Astrocyte (in vitro differentiated cells and primary cell): ENCODE results near the gene ALCAM. TPM values are rescaled to one million over a fixed set of nuclear protein-coding genes. Genes with fewer than 3 reads are reported as not detected.
A peak's percentile ranks its signal among the peaks of the same experiment; 100 is the strongest.

Source experiments
- DNase-seq: peaks from one replicate; pipeline ENCODE4 v3.0.0-alpha.2; 2010; ENCODE audit warnings: low read depth
- FAIRE-seq: peaks from 2 replicates; lab custom pipeline; 2011; peaks lifted over from hg19 to GRCh38; lab: Jason Lieb, UNC
- H2AFZ ChIP-seq: 2 replicates; pipeline ENCODE4 v1.6.0; 2012; ENCODE audit warnings: low read depth, low read length, inconsistent platforms
- H3K27ac ChIP-seq: 2 replicates; pipeline ENCODE4 v1.5.1; 2011; ENCODE audit warnings: low read depth, low read length, inconsistent platforms
- H3K27me3 ChIP-seq: 2 replicates; pipeline ENCODE4 v1.6.0; 2011; ENCODE audit warnings: low read length, inconsistent platforms; ENCODE audit not compliant: insufficient read depth
- H3K36me3 ChIP-seq: 2 replicates; pipeline ENCODE4 v1.5.1; 2011; ENCODE audit warnings: low read length, inconsistent platforms; ENCODE audit not compliant: insufficient read depth
- H3K4me1 ChIP-seq: 2 replicates; pipeline ENCODE4 v1.5.1; 2011; ENCODE audit warnings: low read length, inconsistent platforms; ENCODE audit not compliant: insufficient read depth
- H3K4me2 ChIP-seq: 2 replicates; pipeline ENCODE4 v1.6.0; 2012; ENCODE audit warnings: low read length, inconsistent platforms
- H3K4me3 ChIP-seq: 2 replicates; pipeline ENCODE4 v1.5.1; 2011; ENCODE audit warnings: low read depth, mild to moderate bottlenecking, low read length, inconsistent platforms; ENCODE audit not compliant: insufficient read depth
- H3K79me2 ChIP-seq: 2 replicates; pipeline ENCODE4 v1.6.0; 2012; ENCODE audit warnings: mild to moderate bottlenecking, low read length, inconsistent platforms; ENCODE audit not compliant: insufficient read depth
- H3K9ac ChIP-seq: 2 replicates; pipeline ENCODE4 v1.6.0; 2012; ENCODE audit warnings: mild to moderate bottlenecking, low read length, inconsistent platforms
- H3K9me3 ChIP-seq: 2 replicates; pipeline ENCODE4 v1.5.1; 2012; ENCODE audit warnings: low read depth, mild to moderate bottlenecking, low read length, inconsistent platforms; ENCODE audit not compliant: insufficient read depth
- H4K20me1 ChIP-seq: 2 replicates; pipeline ENCODE4 v1.6.0; 2012; ENCODE audit warnings: low read length, inconsistent platforms; ENCODE audit not compliant: insufficient read depth
- H3K27ac Mint-ChIP-seq: one replicate; pipeline ENCODE4 v1.8.0; 2021; ENCODE audit warnings: mild to moderate bottlenecking, mixed read lengths; ENCODE audit not compliant: unreplicated experiment
- H3K27me3 Mint-ChIP-seq: one replicate; pipeline ENCODE4 v1.8.0; 2021; ENCODE audit warnings: low read depth, mixed read lengths; ENCODE audit not compliant: unreplicated experiment
- H3K36me3 Mint-ChIP-seq: one replicate; pipeline ENCODE4 v1.8.0; 2021; ENCODE audit warnings: low read depth, mixed read lengths; ENCODE audit not compliant: unreplicated experiment
- H3K4me1 Mint-ChIP-seq: one replicate; pipeline ENCODE4 v1.8.0; 2021; ENCODE audit warnings: low read depth, mixed read lengths; ENCODE audit not compliant: unreplicated experiment
- H3K4me3 Mint-ChIP-seq: one replicate; pipeline ENCODE4 v1.8.0; 2021; ENCODE audit warnings: mild to moderate bottlenecking, moderate library complexity, mixed read lengths; ENCODE audit not compliant: unreplicated experiment
- H3K9me3 Mint-ChIP-seq: one replicate; pipeline ENCODE4 v1.8.0; 2021; ENCODE audit warnings: mild to moderate bottlenecking, mixed read lengths; ENCODE audit not compliant: unreplicated experiment
- EZH2 ChIP-seq: IDR thresholded peaks from 2 replicates; pipeline ENCODE4 v1.6.1; 2012; ENCODE audit warnings: mild to moderate bottlenecking, low read length, inconsistent platforms; ENCODE audit not compliant: insufficient read depth
- total RNA-seq: library from RNA; stranded (reverse); gene quantifications from 2 replicates; pipeline ENCODE4 v1.2.1, GENCODE V29; 2021
- TF ChIP-seq, protein P1 (sequence below): IDR thresholded peaks from 2 replicates; pipeline ENCODE4 v1.5.1; 2011; ENCODE audit warnings: low read depth, mild to moderate bottlenecking, inconsistent platforms, low read length, moderate library complexity; ENCODE audit not compliant: insufficient read depth

ALCAM gene
- total RNA-seq, 1 donor from 2014 or later, result 154 TPM

DNA sequence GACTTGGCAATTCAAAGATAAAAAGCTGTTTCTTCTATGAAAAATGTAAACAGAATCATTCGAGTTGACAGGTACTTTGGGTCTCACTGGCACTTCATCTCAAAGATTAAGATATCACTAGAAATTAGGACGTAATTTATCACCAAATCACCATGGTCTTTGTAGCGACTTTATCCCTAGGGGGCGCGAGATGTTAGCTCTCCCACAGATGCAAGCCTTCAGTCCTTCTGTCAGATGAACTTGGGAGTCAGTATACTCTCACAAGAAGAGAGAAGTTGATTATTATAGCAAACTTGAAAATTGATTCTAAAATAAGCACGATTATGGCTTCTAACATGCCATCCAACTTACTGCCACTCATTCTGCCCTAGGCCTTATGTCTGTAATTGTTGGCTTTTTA lies 150.3 kb downstream of the ALCAM start:
- Mint-ChIP-seq H3K4me1 (peaks cover 36% of the 10 kb centered on the region), H3K27me3 (no peaks in the 10 kb centered on the region), H3K9me3 (no peaks in the 10 kb centered on the region), H3K4me3 (no peak overlapping the region), H3K36me3 (no peaks in the 10 kb centered on the region), H3K27ac (no peak overlapping the region)
- DNase-seq (no peak), FAIRE-seq (no peak)
- H3K27me3 ChIP-seq, result no peaks in the 10 kb centered on the region
- H3K4me1 ChIP-seq, result peaks cover 11% of the 10 kb centered on the region
- H3K36me3 ChIP-seq, result no peaks in the 10 kb centered on the region
- H2AFZ ChIP-seq, result no peak overlapping the region
- H4K20me1 ChIP-seq, result no peaks in the 10 kb centered on the region
- peaks cover 73% of the 10 kb centered on the region for H3K79me2 ChIP-seq
- H3K4me3 ChIP-seq, result no peak overlapping the region
- no peak for TF ChIP-seq EZH2
- H3K4me2 ChIP-seq, result no peak overlapping the region
- H3K9me3 ChIP-seq, result no peaks in the 10 kb centered on the region
- H3K27ac ChIP-seq, result no peak overlapping the region
- no peak overlapping the region for H3K9ac ChIP-seq

DNA sequence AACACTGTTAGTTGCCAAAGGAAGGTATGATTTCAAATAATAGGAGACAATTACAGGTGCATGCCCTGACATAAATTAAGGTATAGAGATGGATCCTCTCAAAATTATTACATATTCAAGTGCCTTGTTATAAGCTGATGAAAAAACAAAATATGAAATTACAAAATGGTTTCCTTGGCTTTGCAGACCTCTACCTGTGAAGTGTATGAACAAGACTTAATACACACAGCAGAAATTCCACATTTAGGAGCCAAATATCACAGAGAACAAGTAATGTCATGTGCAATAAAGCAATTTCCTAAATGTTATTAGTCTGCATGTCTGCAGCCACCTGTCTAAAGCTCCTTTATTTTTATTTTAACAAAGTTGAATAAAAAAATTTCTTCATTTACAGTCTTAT lies 151.5 kb downstream of the ALCAM start:
- H3K4me3 Mint-ChIP-seq, result no peak overlapping the region

DNA sequence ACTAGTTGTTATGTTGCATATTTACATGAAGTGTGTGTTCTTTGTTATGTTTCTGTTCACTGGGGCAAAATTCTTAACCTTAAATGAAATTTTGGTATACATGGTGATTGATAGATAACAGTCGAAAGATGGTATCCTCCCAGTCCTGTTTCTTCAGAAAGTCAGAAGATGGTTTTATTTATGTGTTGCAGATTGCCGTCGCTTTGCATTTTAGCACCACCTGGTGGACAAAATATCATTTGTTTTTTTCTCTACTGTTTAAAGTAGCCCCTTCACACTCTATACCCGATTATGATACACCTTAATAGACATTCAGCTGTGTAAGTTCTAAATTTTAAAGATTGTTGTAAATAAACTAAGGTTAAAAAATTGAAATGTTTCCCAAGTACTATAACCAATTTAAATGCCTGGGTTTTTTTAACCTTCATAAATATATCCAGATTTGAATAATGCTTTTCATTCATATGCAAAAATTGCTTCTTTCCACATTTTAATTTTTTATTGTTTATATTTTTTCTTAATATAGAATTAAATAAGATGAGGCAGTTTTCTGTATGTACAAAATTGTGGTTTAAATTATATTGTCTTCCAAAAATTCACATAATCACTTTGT lies 152.2 kb downstream of the ALCAM start:
- H3K4me1 Mint-ChIP-seq, result peaks cover 17% of the 10 kb centered on the region
- no peaks in the 10 kb centered on the region for H3K9me3 Mint-ChIP-seq
- no peaks in the 10 kb centered on the region for H3K4me1 ChIP-seq
- H3K27me3 ChIP-seq, result no peaks in the 10 kb centered on the region
- no peak overlapping the region for H3K27ac Mint-ChIP-seq
- no peaks in the 10 kb centered on the region for H4K20me1 ChIP-seq
- H3K9me3 ChIP-seq, result no peaks in the 10 kb centered on the region
- TF ChIP-seq EZH2, result no peak
- TF ChIP-seq, protein P1, sequence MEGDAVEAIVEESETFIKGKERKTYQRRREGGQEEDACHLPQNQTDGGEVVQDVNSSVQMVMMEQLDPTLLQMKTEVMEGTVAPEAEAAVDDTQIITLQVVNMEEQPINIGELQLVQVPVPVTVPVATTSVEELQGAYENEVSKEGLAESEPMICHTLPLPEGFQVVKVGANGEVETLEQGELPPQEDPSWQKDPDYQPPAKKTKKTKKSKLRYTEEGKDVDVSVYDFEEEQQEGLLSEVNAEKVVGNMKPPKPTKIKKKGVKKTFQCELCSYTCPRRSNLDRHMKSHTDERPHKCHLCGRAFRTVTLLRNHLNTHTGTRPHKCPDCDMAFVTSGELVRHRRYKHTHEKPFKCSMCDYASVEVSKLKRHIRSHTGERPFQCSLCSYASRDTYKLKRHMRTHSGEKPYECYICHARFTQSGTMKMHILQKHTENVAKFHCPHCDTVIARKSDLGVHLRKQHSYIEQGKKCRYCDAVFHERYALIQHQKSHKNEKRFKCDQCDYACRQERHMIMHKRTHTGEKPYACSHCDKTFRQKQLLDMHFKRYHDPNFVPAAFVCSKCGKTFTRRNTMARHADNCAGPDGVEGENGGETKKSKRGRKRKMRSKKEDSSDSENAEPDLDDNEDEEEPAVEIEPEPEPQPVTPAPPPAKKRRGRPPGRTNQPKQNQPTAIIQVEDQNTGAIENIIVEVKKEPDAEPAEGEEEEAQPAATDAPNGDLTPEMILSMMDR, result peak; percentile 63
- no peaks in the 10 kb centered on the region for H3K36me3 Mint-ChIP-seq
- H2AFZ ChIP-seq, result no peak overlapping the region
- H3K4me3 ChIP-seq, result no peak overlapping the region
- no peaks in the 10 kb centered on the region for H3K36me3 ChIP-seq
- H3K9ac ChIP-seq, result no peak overlapping the region
- no peak overlapping the region for H3K4me3 Mint-ChIP-seq
- no peak overlapping the region for H3K27ac ChIP-seq
- DNase-seq (peak; percentile 44), FAIRE-seq (peak; percentile 78)
- H3K4me2 ChIP-seq, result peak overlapping the region; percentile 23
- H3K27me3 Mint-ChIP-seq, result no peaks in the 10 kb centered on the region
- peaks cover 63% of the 10 kb centered on the region for H3K79me2 ChIP-seq

More for the DNA sequence above, 151.5 kb downstream of the ALCAM start:
- no peak overlapping the region for H3K4me3 ChIP-seq
- no peaks in the 10 kb centered on the region for H3K36me3 Mint-ChIP-seq
- no peak overlapping the region for H3K4me2 ChIP-seq
- H4K20me1 ChIP-seq, result no peaks in the 10 kb centered on the region
- H3K4me1 ChIP-seq, result peaks cover 6% of the 10 kb centered on the region
- H3K36me3 ChIP-seq, result no peaks in the 10 kb centered on the region
- FAIRE-seq, result no peak
- no peak overlapping the region for H2AFZ ChIP-seq
- no peak for DNase-seq
- H3K9ac ChIP-seq, result no peak overlapping the region
- no peak overlapping the region for H3K27ac Mint-ChIP-seq
- H3K27me3 ChIP-seq, result no peaks in the 10 kb centered on the region
- no peaks in the 10 kb centered on the region for H3K9me3 ChIP-seq
- TF ChIP-seq EZH2, result no peak
- TF ChIP-seq, protein P1, result no peak
- H3K9me3 Mint-ChIP-seq, result no peaks in the 10 kb centered on the region
- H3K27ac ChIP-seq, result no peak overlapping the region
- peaks cover 24% of the 10 kb centered on the region for H3K4me1 Mint-ChIP-seq
- H3K27me3 Mint-ChIP-seq, result no peaks in the 10 kb centered on the region
- peaks cover 66% of the 10 kb centered on the region for H3K79me2 ChIP-seq
